Breast epithelium (tissue), 3 donors: Measurements from ENCODE around the gene CTDSP1.

Experiments
- POLR2A ChIP-seq: fragments of 450-650 bp; IDR thresholded peaks from one replicate; pipeline ENCODE4 v1.6.1; 2016; ENCODE audit warnings: antibody characterized with exemption, mild to moderate bottlenecking, moderate library complexity
- POLR2AphosphoS5 ChIP-seq, 3 donors: sonication (generic); formaldehyde crosslinking; IDR thresholded peaks; one replicate each; pipeline ENCODE4 v1.6.1; 2017; ENCODE audit warnings: antibody characterized with exemption in 3 of 3
- TF ChIP-seq, protein P1 (sequence below), 3 donors: fragments of 450-650 bp; IDR thresholded peaks; one replicate each; pipeline ENCODE4 v1.5.1; 2016 to 2017; ENCODE audit warnings: antibody characterized with exemption in 3 of 3, mild to moderate bottlenecking in 3 of 3, moderate library complexity in 3 of 3

DNA sequence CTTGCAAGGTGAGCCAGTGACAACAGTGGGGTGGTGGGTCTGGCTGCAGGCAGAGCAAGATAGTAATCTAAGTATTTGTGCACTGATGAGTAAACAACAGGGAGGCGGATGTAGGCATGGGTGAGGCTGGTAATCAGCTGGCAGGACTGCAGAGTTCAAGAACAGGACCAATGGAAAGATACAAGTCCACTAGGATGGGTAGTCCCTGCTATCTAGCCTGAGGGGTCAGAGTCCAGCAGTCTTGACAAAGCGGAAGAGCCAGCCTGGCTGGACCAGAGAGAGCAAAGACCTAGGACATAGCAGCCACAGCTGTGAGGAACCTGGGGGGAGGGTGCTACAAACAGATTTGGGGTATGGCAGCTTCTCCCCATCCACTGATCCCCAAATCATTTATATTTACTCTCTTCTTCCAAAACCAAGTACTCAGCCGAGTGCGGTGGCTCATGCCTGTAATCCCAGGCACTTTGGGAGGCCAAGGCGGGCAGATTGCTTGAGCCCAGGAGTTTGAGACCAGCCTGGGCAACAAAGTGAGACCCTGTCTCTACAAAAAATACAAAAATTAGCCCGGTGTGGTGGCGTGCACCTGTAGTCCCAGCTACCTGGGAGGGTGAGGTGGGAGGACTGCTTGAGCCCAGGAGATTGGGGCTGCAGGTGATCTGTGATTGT lies 45.2 kb downstream of the CTDSP1 start:
- TF ChIP-seq POLR2AphosphoS5 (IDR thresholded peaks at IDR 0.05) (no peak), POLR2A (no peak)
- TF ChIP-seq, protein P1, sequence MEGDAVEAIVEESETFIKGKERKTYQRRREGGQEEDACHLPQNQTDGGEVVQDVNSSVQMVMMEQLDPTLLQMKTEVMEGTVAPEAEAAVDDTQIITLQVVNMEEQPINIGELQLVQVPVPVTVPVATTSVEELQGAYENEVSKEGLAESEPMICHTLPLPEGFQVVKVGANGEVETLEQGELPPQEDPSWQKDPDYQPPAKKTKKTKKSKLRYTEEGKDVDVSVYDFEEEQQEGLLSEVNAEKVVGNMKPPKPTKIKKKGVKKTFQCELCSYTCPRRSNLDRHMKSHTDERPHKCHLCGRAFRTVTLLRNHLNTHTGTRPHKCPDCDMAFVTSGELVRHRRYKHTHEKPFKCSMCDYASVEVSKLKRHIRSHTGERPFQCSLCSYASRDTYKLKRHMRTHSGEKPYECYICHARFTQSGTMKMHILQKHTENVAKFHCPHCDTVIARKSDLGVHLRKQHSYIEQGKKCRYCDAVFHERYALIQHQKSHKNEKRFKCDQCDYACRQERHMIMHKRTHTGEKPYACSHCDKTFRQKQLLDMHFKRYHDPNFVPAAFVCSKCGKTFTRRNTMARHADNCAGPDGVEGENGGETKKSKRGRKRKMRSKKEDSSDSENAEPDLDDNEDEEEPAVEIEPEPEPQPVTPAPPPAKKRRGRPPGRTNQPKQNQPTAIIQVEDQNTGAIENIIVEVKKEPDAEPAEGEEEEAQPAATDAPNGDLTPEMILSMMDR (IDR thresholded peaks at IDR 0.05): no peak
